ENCODE data around the gene AHCYL2. TPM values are rescaled to one million over a fixed set of nuclear protein-coding genes. Genes with fewer than 3 reads are reported as not detected.
"Not testable (repeated sequence)": the region's sequence is repeated elsewhere in the genome, so short reads cannot be mapped to it uniquely, and the experiment has no call there.

The AHCYL2 gene
- total RNA-seq, 1 experiment from 2014 or later = 22.1 TPM

GRCh38 chr7:129443612-129444011 is 218.8 kb downstream of the AHCYL2 start:
- DNase-seq (ENCODE audit: extremely low read depth, low read depth) = no peak

GRCh38 chr7:129444776-129445175 is 219.9 kb downstream of the AHCYL2 start:
- DNase-seq (ENCODE audit: extremely low read depth, low read depth) = not testable (repeated sequence)

- DNase-seq (ENCODE audit: extremely low read depth, low read depth) = not testable (repeated sequence)
Measured at GRCh38 chr7:129446925-129447324, 222.1 kb downstream of the AHCYL2 start.

DNA sequence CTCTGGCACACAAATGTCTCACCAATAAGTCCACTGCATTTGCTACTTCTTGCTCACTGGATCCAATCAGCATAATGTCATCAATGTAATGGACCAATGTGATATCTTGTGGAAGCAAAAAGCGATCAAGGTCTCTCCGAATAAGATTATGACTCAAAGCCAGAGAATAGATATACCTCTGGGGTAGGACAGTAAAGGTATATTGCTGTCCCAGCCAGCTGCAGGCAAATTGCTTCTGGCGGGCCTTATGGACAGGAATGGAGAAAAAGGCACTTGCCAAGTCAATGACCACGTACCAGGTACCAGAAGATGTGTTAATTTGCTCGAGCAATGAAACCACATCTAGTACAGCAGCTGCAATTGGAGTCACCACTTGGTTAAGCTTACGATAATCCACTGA is 222.6 kb downstream of the AHCYL2 start:
- DNase-seq (ENCODE audit: extremely low read depth, low read depth) = not testable (repeated sequence)

DNA sequence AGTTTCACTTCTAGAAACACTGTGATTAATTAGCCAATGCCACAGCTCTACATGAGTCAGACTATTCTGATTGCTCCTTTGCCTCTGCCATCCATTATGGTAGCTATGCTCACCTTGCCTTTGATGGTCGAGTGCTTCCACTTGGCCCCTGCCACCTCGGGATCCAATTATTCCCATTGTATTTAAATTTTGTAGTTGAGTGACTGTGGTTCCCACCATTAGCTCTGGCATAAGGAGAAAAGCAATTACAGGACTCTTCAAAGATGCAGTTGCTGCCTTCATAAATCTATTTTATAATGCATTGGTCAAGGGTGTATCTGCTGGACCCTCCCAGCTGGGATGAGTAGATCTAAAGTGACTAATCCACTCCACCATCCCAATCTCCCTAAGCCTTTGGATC is 223.8 kb downstream of the AHCYL2 start:
- not testable (repeated sequence) for DNase-seq (ENCODE audit: extremely low read depth, low read depth)

DNA sequence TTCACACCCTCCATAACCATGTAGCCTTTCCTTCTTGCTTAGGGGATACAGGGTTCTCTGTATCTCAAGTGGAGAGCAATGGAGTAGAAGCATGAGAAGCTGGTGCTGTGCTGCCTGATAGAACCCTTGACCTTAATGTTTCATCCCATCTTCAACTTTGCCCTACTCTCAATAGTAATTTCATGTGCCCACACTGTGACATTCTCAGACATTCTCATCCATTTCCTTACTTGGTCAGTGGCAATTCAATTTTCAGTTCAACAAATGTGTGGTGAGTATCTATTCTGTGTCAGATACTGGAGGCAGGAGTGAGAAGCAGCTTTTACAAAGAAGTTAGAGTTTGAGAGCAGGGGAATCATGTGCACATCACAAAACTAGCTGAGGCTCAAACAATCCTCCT is 225.5 kb downstream of the AHCYL2 start:
- DNase-seq (ENCODE audit: extremely low read depth, low read depth) = no peak

DNA sequence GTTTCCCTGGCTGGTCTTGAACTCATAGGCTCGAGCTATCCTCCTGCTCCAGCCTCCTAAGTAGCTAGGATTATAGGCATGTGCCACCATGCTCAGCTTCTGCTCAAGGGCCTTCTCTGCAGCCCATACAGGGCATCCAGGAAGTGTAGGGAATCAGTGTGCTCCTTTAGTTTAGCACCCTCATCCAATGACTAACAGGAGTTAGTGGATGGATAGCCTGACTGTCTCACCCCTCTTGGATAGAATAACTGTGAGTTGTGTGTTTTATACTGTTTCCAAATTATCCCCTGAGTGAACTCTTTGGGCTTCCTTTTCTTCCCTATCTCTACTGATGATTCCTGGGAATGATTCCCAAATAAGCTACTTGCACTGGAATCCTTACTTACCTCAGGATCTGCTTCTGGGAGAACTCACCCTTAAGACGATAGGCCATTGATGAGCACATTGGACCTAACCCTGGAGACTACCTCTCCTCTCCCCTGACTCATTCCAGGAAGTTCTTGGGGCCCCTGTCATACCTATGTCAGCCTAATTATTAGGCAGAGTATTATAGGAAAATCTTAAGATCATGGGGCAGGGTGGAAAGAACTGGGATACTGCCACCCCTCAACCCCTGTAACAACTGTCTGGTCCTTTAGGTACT is 227.9 kb downstream of the AHCYL2 start:
- DNase-seq (ENCODE audit: extremely low read depth, low read depth) = no peak

DNA sequence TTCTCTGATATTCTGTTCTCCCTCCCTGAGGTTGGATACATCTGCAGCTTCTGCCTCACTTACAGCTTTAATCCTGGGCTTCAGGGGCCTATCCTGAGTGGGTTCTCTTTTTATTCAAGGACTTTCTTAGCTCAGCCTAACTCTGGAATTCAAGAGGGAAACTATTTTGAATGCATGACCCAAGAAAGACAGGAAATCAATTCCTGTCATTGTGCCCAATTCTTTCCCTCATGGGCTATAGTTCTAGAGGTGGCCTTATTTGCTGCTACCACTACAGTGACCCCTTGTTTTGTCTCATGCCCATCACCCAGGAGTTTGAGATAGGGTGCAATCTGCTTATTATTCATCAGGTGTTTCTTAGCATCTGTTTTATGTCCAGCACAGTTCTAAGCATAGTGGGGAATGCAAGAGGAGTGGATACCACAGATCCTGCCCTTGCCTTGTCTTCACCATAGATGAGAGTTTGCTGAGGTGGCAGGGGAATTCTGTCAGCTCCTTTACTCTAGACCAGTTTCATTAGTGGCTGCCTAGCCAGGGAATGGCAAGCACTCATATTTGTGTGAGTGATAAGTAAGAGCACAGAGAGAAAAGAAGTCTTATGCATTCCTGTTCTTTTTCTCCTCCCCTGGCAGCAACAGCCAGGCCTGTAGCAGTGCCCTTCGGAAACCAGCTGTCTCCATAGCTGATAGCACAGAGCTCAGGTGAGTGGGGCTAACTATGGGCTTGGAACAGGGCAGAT is 228.8 kb downstream of the AHCYL2 start:
- no peak for DNase-seq (ENCODE audit: extremely low read depth, low read depth)

DNA sequence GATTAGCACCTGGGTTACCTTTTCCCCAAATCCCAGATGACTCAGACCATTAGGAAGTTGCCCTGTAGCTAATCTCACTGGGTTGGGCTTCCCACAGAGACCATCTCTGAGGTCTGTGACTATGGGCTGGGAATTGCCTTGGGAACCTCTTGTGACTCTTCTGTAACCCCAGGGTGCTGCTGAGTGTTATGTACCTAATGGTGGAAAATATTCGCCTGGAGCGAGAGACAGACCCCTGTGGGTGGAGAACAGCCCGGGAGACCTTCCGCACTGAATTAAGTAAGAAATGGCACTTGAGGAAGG is 229.4 kb downstream of the AHCYL2 start:
- DNase-seq (ENCODE audit: extremely low read depth, low read depth) = no peak

DNA sequence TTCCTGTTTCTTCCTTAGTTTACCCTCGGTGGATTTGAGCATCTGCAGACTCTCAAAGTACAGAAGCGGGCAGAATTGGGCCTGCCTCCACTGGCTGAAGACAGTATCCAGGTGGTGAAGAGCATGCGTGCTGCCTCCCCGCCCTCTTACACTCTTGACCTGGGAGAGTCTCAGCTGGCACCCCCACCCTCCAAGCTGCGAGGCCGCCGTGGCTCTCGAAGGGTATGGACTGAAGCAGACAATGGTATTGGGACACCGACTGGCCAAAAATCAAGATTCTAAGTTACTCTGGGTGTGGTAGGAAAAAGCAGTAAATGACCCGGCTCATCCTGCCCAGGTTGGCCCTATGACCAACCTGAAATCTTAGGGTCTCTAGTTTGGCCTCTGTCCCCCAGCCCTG is 231.6 kb downstream of the AHCYL2 start:
- no peak for DNase-seq (ENCODE audit: extremely low read depth, low read depth)

DNA sequence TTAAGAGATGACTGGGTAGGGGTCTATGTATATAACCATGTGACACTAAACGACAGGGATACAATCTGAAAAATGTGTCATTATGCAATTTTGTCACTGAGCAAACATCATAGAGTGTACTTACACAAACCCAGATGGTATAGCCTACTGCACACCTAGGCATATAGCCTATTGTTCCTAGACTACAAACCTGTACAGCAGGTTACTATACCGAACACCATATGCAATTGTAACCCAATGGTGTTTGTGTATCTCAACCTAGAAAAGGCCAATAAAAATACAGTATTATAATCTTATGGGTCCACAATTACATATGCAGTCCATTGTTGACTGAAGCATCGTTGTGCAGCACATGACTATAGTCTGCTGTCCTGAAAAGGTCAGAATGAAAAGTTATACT is 232.3 kb downstream of the AHCYL2 start:
- DNase-seq (ENCODE audit: extremely low read depth, low read depth) = no peak

DNA sequence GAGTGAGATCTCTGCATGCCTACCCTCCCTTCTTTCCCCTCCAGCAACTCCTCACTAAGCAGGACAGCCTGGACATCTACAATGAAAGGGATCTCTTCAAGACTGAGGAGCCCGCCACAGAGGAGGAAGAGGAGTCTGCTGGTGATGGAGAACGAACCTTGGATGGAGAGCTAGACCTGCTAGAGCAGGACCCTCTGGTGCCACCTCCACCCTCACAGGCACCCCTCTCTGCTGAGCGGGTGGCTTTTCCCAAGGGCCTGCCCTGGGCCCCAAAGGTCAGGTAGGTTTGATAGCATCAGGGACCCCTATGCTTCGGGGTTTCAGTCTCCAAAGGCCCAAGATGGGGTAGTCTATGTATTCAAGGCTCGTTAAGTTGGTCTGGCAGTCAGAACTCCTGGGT is 233.3 kb downstream of the AHCYL2 start:
- no peak for DNase-seq (ENCODE audit: extremely low read depth, low read depth)

DNA sequence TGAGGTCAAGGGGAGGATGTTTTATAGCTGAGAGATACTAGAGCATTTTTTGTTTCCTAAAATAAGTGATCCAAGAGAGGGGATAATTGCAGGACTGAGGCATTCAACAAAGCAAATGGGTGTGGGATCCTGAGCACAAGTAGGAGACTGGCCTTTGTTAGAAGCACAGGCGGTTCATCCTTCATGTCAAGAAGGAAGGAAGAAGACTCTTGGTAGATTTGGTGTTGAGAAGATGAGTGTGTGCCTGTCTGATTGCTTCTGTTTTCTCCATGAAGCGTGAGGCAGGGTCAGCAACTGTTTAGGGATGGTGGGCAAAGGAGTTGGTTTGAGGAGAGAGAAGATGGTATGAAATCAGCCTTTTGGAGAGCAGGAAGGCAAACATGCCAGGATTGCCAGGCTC is 237.0 kb downstream of the AHCYL2 start:
- DNase-seq (ENCODE audit: extremely low read depth, low read depth) = no peak

GRCh38 chr7:129462420-129462819 is 237.6 kb downstream of the AHCYL2 start:
- DNase-seq (ENCODE audit: extremely low read depth, low read depth) = no peak

- DNase-seq (ENCODE audit: extremely low read depth, low read depth) = no peak
Measured at GRCh38 chr7:129464194-129464593, 239.4 kb downstream of the AHCYL2 start.

DNA sequence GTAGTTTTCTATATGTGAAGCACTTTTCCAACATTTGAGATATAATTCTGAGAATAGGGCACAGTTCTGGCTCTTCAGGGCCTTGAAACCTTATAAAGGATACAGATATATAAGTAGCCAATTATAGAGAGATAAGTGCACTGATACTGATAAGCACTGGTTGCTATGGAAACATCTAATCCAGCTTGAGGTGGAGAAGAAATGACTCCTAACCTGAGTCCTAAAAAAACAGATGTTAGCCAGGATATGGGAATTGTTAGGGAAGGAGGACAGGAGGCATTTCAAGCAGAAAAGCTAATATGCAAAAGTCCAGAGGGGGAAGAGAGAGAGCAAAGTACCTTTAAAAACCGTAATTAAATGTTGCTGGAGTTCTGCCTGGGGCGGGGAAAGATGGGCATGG is 240.2 kb downstream of the AHCYL2 start:
- DNase-seq (ENCODE audit: extremely low read depth, low read depth) = no peak

- DNase-seq (ENCODE audit: extremely low read depth, low read depth) = no peak
Measured at GRCh38 chr7:129466796-129467195, 242.0 kb downstream of the AHCYL2 start.

GRCh38 chr7:129468087-129468486 is 243.3 kb downstream of the AHCYL2 start:
- DNase-seq (ENCODE audit: extremely low read depth, low read depth) = no peak

DNA sequence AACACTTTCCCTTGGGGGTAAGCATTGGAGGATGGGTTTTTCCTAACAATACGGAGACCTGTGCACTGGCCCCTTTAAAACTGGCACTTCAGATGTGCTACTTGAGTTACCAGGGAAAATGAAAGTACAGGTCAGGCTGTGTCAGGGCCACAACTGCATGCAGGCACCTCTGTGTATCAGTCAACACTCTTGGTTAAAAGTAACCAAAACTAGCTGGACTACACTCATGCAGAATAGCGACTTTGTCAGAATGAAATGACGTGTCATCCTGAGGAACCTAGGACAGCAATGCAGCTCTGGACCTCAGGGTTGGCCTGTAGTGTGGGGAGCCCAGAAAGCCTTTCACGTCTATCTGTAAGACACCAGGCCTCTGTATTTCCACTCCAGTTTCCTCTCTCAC is 243.7 kb downstream of the AHCYL2 start:
- no peak for DNase-seq (ENCODE audit: extremely low read depth, low read depth)

- DNase-seq (ENCODE audit: extremely low read depth, low read depth) = no peak
Measured at GRCh38 chr7:129469930-129470329, 245.1 kb downstream of the AHCYL2 start.

DNA sequence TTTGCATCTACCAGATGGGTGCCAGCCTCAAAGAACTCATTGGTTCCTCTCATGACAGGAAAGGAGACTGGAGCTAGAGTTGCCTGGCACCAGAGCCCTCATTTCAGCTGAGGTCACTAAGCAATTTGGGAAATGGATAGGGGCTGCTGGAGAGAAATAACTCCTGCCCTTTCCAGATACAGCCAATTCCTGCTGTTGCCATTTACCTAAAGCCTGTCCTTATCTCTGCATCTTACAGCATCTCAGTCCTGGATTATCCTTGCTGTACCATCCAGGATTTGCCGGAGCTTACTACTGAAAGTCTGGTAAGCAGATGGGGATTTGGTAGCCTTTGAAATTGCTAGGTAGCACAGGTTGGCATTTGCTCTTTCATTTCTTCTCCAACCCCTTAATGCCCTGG is 245.6 kb downstream of the AHCYL2 start:
- DNase-seq (ENCODE audit: extremely low read depth, low read depth) = no peak

DNA sequence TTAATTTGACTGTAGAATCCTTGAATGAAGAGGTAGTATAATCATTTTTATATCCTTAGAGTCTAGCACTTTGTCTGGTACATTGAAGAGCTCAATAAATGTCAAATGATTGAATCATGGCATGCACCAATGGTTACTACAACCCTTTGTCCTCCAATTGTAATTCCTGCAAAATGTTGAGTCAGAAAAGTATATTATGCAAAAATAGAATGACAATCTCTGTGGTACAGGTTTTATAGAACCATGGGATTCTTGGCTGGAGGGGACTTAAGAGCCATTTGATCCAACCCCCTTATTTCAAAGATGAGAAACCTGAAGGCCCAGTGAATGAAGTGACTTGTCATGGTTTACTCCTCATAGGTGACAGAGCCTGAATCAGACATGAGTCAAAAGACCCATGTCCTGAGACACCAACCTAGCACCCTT is 246.6 kb downstream of the AHCYL2 start:
- DNase-seq (ENCODE audit: extremely low read depth, low read depth) = no peak

DNA sequence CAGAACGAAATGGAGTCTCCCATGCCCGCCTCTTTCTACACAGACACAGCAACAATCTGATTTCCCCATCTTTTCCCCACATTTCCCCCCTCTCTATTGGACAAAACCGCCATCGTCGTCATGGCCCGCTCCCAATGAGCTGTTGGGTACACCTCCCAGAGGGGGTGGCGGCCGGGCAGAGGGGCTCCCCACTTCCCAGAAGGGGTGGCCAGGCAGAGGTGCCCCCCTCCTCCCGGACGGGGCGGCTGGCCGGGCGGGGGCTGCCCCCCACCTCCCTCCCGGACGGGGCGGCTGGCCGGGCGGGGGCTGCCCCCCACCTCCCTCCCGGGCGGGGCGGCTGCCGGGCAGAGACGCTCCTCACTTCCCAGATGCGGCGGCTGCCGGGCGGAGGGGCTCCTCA is 251.1 kb downstream of the AHCYL2 start:
- not testable (repeated sequence) for DNase-seq (ENCODE audit: extremely low read depth, low read depth)
